Stimulated activated CD8-positive, alpha-beta memory T cell treated with anti-CD3 and anti-CD28 coated beads, Interleukin-12 subunit alpha, Interleukin-12 subunit beta, amount 100 ng/mL, for 24 hours (primary cell): Measurements from ENCODE around the gene NXF3.
"Not testable (repeated sequence)": the region's sequence is repeated elsewhere in the genome, so short reads cannot be mapped to it uniquely, and the experiment has no call there.

Source experiments
- DNase-seq: peaks from one replicate; pipeline ENCODE4 v3.0.0-alpha.2; 2020; ENCODE audit errors: extremely low read depth

The NXF3 gene, protein sequence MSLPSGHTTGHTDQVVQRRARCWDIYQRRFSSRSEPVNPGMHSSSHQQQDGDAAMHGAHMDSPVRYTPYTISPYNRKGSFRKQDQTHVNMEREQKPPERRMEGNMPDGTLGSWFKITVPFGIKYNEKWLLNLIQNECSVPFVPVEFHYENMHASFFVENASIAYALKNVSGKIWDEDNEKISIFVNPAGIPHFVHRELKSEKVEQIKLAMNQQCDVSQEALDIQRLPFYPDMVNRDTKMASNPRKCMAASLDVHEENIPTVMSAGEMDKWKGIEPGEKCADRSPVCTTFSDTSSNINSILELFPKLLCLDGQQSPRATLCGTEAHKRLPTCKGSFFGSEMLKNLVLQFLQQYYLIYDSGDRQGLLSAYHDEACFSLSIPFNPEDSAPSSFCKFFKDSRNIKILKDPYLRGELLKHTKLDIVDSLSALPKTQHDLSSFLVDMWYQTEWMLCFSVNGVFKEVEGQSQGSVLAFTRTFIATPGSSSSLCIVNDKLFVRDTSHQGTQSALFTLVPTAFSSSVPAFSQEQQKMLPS

DNA sequence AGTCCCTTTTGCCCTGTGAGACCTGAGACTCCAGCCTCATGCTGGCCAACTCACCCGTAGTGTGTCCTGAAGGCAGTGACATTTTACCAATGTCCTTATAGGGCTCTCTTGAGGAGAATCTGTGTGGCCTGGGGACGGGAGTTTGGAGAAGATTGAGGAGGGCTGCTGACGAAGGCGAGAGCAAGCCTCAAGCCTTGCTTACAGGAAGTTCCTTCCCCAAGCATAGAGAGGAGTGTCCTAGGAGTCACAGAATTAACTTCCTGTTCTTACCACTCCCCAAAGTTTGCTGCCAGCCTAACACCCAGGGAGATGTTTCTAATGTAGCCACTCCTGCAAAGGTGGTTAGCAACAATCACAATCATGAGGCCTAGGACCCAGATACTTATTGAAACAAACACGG is at the start of gene NXF3:
NXF3 (minus strand) TSS at position 202 of the 400 bp plus-strand sequence; CDS start at position 82, 120 bp downstream.
- DNase-seq: no peak

- not testable (repeated sequence) for DNase-seq
Measured at GRCh38 chrX:103136528-103136927, 43.6 kb upstream of the NXF3 start.

DNA sequence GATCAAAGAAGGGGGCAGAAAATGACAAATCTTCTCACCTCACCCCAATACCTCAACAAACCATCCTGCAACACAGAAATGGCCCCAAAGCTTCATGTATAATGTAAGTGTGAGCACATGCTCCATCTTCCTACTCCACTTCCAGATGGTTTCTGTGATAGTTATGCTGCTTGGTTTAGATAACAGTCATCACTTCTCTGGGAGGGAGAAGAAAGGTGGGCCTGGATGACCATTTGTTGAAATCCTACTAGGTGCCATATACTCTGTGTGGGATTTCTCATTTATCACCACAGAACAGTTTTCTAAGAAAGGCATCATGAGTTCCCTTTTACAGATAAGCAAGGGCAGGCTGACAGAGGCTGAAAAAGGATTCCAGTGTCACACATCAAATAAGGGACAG is 31.3 kb upstream of the NXF3 start:
- DNase-seq: no peak

DNA sequence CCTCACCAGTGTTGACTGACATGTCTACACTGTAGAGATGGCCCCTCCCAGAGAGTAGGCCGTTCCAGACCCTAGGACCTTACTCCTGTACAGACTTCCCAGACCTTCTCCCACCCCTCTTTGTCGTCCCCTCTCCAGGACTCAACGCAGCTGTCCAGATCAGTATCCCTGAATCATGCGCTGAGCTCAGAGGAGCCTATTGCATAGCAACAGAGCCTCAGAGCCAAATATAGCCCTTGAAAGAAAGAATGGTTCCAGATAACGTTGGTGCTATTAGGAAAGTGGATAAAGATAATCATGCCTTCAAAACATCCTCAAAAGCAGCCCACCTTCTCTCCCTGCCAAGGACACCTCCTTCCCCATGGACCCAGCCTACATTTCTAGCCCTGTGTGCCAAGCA is 27.8 kb upstream of the NXF3 start:
- no peak for DNase-seq

DNA sequence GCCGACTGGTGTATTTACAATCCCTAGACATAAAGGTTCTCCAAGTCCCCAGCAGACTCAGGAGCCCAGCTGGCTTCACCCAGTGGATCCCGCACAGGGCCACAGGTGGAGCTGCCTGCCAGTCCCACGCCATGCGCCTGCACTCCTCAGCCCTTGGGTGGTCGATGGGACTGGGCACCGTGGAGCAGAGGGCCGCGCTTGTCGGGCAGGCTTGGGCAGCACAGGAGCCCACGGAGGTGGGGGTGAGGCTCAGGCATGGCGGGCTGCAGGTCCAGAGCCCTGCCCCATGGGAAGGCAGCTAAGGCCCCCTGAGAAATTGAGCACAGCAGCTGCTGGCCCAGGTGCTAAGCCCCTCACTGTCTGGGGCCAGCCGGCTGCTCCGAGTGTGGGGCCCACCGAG is 24.0 kb upstream of the NXF3 start:
- DNase-seq: not testable (repeated sequence)

DNA sequence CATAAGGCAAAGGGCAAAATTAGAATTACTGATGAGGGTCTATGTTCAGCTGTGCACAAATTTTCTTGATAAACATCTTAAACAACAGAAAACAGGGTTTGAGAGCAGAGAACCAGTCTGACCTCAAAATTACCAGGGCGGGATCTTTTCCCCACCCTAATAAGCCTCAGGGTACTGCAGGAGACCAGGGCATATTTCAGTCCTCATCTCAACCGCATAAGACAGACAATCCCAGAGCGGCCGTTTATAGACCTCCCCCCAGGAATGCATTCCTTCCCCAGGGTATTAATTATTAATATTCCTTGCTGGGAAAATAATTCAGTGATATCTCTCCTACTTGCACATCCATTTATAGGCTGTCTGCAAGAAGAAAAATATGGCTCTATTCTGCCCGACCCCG is 16.6 kb upstream of the NXF3 start:
- not testable (repeated sequence) for DNase-seq

GRCh38 chrX:103107836-103108235 is 14.9 kb upstream of the NXF3 start:
- no peak for DNase-seq

DNA sequence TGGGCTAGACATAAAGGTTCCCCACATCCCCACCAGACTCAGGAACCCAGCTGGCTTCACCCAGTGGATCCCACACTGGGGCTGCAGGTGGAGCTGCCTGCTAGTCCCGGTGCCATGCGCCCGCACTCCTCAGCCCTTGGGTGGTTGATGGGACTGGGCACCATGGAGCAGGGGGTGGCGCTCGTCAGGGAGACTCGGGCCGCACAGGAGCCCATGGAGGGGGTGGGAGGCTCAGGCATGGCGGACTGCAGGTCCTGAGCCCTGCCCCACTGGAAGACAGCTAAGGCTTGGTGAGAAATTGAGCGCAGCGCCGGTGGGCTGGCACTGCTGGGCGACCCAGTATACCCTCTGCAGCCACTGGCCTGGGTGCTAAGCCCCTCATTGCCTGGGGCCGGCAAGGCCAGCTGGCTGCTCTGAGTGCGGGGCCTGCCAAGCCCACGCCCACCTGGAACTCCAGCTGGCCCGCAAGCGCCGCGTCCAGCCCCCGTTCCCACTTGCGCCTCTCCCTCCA is 14.3 kb upstream of the NXF3 start:
- DNase-seq: not testable (repeated sequence)

DNA sequence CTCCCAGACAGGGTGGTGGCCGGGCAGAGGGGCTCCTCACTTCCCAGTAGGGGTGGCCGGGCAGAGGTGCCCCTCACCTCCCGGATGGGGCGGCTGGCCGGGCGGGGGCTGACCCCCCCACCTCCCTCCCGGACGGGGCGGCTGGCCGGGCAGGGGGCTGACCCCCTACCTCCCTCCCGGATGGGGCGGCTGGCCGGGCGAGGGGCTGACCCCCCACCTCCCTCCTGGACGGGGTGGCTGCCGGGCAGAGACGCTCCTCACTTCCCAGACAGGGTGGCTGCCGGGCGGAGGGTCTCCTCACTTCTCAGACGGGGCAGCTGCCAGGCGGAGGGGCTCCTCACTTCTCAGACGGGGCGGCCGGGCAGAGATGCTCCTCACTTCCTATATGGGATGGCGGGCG is 11.4 kb upstream of the NXF3 start:
- not testable (repeated sequence) for DNase-seq

DNA sequence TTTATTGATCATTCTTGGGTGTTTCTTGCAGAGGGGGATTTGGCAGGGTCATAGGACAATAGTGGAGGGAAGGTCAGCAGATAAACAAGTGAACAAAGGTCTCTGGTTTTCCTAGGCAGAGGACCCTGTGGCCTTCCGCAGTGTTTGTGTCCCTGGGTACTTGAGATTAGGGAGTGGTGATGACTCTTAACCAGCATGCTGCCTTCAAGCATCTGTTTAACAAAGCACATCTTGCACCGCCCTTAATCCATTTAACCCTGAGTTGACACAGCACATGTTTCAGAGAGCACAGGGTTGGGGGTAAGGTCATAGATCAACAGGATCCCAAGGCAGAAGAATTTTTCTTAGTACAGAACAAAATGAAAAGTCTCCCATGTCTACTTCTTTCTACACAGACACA is 10.9 kb upstream of the NXF3 start:
- DNase-seq: not testable (repeated sequence)

GRCh38 chrX:103101299-103102042 is 8.5 kb upstream of the NXF3 start:
- DNase-seq: no peak

GRCh38 chrX:103100484-103100883 is 7.5 kb upstream of the NXF3 start:
- DNase-seq: no peak

DNA sequence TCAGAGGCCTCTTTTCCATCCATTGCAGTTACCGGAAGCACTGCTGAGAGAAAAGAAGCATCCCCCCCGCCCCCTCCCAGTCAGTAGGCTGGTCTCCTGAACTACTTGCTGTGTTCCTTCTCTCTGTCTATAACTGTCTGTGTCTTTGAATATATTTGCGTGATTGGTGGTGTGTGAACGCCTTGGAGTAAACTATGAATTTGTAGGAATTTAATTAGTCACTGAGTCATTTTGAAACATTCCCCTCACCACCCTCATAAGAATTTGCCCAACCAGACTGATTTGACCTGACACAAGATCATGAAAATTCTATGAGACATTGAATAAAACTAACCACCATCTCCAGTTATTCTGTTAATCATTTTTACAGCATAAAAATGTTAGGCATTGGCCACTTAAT is 6.7 kb upstream of the NXF3 start:
- DNase-seq: no peak

DNA sequence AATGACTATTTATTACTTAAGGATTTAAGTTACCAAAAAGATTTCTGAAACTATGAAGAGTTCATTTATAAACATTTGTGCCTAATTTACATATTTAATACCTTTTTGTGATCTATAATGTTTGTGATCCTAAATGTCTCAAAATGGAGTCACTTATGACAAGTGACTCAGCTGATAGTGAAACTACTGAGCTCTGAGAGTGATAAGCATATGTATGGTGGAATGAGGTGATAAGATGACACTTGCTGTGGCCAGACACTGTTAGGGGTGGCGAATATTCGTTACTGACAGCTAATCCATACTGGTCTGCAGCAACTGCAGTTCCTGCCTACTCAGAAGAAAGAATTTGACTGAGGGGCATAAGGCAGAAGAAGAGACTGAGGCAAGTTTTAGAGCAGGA is 5.5 kb upstream of the NXF3 start:
- DNase-seq: no peak

GRCh38 chrX:103081051-103081450 is 11.9 kb downstream of the NXF3 start:
- no peak for DNase-seq

GRCh38 chrX:103073467-103073866 is 19.5 kb downstream of the NXF3 start:
- no peak for DNase-seq

DNA sequence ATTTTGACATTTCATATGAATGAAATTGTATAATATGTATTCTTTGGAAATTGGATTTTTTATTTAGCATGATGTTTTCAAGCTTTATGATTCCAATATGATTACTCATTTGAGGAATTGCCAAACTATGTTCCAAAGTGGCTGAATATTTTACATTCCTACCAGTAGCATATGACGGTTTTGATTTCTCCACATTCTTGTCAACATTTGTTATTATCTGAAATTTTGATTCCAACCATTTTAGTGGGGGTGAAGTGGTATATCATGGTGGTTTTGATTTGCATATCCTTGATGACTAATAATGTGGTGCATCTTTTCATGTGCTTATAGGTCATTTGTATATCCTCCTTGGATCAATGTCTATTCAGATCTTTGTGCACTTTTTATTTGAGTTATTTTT is 26.3 kb downstream of the NXF3 start:
- no peak for DNase-seq

GRCh38 chrX:103063918-103064434 is 29.0 kb downstream of the NXF3 start, which contains the start of gene BEX1:
TSS of gene BEX1 (minus strand) at chrX:103064171. CDS start at chrX:103063274, 897 bp downstream.
- DNase-seq: no peak

DNA sequence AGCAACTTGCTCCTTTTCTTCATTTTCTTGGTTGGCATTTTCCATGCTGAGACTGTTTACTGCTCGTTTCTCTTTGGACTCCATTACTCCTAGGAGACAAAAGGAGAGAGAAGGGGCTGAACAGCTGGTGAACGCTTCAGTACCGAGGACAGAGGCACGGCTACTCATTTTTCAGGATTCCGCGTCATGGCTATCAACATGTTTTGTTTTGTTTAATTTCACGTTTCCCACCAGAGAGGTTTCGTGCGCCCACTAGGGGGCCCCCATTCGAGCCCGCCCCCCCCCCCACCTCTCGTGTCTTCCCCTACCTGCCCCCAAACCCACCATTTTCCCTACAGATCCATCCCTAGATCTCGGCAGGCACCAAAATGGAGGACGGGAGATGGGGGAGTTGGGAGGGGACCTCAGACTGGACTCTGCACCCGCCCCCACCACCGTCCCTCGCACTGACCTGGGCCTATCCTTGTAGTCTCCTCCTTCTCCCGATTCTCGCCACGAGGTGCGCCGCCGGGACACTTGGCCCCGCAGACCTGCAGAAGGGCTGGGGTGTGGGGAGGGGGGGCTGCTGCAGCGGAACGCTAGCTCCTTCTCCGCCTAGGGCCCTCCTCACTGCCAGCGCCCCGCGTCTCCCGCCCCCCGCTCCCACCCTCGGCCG is 29.6 kb downstream of the NXF3 start:
- DNase-seq: no peak

DNA sequence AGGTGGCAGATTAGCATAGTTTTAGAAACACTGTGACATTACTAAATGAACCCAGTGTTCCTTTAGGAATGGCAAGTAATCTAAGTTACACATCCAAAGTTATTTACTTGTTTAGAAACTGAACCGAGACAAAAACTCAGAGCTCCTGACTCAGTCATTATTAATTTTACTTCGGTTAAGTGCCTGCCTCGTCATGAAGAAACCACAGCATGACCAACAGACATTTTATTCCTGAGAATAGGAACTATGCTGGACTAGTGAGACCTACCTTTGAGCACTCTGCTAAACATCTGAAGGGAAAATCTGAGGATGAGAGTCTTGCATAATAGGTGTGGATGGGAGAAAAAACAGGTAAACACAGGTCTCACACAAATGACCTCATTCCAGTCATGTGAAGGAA is 31.5 kb downstream of the NXF3 start:
- no peak for DNase-seq

DNA sequence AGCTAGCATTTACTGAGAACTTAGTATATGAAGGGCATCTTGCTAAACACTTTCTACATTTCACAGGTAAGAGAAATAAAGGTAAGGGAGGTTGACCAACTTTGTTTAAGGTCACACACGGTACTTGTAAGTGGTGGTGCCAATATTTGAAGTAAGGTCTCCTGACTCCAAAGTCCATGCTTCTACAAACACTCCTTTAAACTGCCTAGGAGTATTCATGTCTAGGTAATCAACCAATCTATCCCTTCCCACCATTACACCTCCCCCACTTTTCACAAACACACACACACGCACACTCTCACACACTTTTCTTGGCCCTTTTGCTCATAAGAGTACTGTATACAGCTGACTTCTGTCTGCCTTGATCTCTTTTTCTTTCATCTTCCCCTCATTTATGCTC is 36.0 kb downstream of the NXF3 start:
- no peak for DNase-seq

GRCh38 chrX:103052625-103053024 is 40.3 kb downstream of the NXF3 start:
- DNase-seq: no peak
